Midbrain (tissue), 1 donor: ENCODE results near the gene LDHAL6B.

ENCODE experiments used
- DNase-seq: peaks from one replicate; lab custom pipeline; 2025; lab: John Stamatoyannopoulos, UW

LDHAL6B gene

DNA sequence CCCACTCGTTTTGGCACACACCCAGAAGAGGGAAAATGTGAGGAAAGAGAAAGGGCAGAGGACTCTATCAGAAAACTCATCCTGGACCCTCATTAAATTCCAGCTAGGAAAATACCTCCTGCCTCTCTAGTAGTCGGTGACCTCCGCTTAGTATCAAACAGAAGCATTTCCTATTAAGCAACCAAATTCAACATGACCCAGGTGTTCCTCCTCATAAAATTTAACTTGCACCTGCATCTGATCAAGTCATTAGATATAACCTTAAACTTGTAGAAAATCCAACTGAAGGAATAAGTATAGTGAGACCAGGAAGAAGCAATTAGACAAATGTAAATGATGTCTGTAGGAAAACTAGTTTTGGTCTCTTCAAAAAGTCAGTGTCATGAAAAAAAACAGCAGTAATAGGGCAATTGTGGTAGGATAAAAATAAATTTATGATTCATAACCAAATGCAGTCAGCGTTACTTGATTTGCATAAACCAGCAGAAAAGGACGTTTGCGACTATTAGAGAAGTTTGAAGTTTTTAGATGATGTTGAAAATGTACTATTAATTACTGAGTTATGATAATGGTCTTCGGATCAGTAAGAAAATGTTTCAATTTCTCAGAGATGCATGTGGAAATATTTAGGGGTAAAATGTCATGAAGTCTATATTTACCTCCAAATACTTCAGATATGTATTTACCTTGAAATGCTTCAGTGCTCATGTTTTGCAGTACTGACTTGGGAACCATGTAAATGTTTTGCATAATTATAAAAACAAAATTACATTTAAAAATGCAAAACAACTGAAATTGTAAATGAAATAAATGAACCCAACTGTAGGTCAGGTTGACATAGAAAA is 44.6 kb downstream of the LDHAL6B start:
- DNase-seq: no peak

DNA sequence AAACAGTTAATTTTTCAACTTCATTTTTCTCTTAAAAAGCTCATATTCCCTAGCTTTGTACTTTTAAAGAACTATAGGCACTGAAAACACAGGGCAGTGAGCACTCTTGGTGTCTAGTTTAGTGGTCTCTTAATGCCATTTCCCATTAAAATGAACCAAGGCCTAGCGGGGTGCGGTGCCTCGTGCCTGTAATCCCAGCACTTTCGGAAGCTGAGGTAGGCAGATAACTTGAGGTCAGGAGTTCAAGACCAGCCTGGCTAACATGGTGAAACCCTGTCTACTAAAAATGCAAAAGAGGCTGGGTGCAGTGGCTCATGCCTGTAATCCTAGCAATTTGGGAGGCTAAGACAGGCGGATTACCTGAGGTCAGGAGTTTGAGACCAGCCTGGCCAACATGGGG is 45.5 kb downstream of the LDHAL6B start:
- DNase-seq: no peak

GRCh38 chr15:59255680-59256336 is 49.2 kb downstream of the LDHAL6B start:
- DNase-seq: no peak

- DNase-seq: no peak
These were observed 49.8 kb downstream of the LDHAL6B start for GRCh38 chr15:59256482-59256881.

GRCh38 chr15:59257140-59257539 is 50.5 kb downstream of the LDHAL6B start:
- DNase-seq: no peak
